SU-DHL-6 (cell line): ENCODE results near the gene SCN3A.

ENCODE experiments used
- EZH2phosphoT487 ChIP-seq: fragments of 200-600 bp; sonication (generic), shearing (Covaris generic); conservative IDR thresholded peaks from 2 replicates; pipeline ENCODE4 v1.6.1; 2018; ENCODE audit warnings: mild to moderate bottlenecking, antibody characterized with exemption, low read length, moderate library complexity, mixed read lengths
- TF ChIP-seq, protein P1 (sequence below): fragments of 200-600 bp; sonication (generic); IDR thresholded peaks from one replicate; pipeline ENCODE4 v1.5.1; 2017; ENCODE audit warnings: antibody characterized with exemption, mild to moderate bottlenecking, low read length, moderate library complexity; ENCODE audit not compliant: insufficient read depth, poor library complexity, severe bottlenecking

DNA sequence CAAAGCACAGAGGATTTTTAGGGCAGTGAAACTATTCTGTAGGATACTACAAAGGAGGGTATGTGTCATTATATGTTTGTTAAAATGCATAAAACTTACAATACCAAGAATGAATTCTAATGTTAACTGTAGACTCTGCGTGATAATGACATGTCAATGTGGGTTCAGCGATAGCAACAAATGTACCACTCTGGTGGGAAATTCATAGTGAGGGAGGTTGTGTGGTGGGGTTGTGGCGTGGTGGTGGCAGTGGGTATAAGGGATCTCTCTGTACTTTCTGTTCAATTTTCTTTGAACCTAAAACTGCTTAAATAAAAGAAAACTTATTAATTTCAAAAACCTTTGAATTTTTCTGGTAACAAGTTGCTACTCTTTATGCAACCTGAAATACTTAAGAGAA, 149.2 kb downstream of the SCN3A start:
- TF ChIP-seq, protein P1, sequence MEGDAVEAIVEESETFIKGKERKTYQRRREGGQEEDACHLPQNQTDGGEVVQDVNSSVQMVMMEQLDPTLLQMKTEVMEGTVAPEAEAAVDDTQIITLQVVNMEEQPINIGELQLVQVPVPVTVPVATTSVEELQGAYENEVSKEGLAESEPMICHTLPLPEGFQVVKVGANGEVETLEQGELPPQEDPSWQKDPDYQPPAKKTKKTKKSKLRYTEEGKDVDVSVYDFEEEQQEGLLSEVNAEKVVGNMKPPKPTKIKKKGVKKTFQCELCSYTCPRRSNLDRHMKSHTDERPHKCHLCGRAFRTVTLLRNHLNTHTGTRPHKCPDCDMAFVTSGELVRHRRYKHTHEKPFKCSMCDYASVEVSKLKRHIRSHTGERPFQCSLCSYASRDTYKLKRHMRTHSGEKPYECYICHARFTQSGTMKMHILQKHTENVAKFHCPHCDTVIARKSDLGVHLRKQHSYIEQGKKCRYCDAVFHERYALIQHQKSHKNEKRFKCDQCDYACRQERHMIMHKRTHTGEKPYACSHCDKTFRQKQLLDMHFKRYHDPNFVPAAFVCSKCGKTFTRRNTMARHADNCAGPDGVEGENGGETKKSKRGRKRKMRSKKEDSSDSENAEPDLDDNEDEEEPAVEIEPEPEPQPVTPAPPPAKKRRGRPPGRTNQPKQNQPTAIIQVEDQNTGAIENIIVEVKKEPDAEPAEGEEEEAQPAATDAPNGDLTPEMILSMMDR: no peak
- no peak for TF ChIP-seq EZH2phosphoT487
